HCT116 (cell line): ENCODE results near the gene FAM234A. TPM values are rescaled to one million over a fixed set of nuclear protein-coding genes. Genes with fewer than 3 reads are reported as not detected.

Experiments used
- ATAC-seq: fragments of 200-7000 bp; cut with Tn5 transposase; 2 replicates; pipeline ENCODE4 v1.9.1; 2020; ENCODE audit warnings: mild to moderate bottlenecking, moderate library complexity
- BruUV-seq: library from RNA; stranded (reverse); fragments of 400-500 nt; replicated peaks from 2 replicates; lab custom pipeline; 2021; lab: Mats Ljungman, UMichigan
- CTCF ChIA-PET: fragments of 300-600 bp; sonication (Branson Sonifier 250); formaldehyde crosslinking; loops from one replicate; lab custom pipeline; 2021; ENCODE audit warnings: antibody characterized with exemption; lab: Charles Lee
- POLR2A ChIA-PET: fragments of 300-600, 350-600 bp; sonication (Branson Sonifier 250); formaldehyde crosslinking; loops from one replicate; lab custom pipeline; 2021; ENCODE audit warnings: antibody characterized with exemption; lab: Charles Lee
- RAD21 ChIA-PET, 2 experiments: fragments of 300-600 bp; sonication (Branson Sonifier 250); formaldehyde crosslinking; loops; one replicate each; lab custom pipeline; 2023; ENCODE audit warnings: low total read pairs in 2 of 2; ENCODE audit not compliant: uncharacterized antibody in 2 of 2, unreplicated experiment in 2 of 2, low non-redundant PET in 1 of 2; lab: Charles Lee
- DNase-seq: peaks from one replicate; pipeline ENCODE4 v3.0.0-alpha.2; 2010; ENCODE audit warnings: low read depth, low spot score
- H2AFZ ChIP-seq: fragments of 200-600 bp; shearing (Covaris generic), sonication (generic); 2 replicates; pipeline ENCODE4 v1.6.1; 2017; ENCODE audit warnings: low read depth, mixed run types, mixed read lengths, antibody characterized with exemption, low read length; ENCODE audit not compliant: poor library complexity, severe bottlenecking
- H3K27ac ChIP-seq: 2 replicates; pipeline ENCODE4 v1.5.1; 2012; ENCODE audit warnings: low read depth, low read length
- H3K27me3 ChIP-seq: fragments of 200-600 bp; sonication (generic); 2 replicates; pipeline ENCODE4 v1.6.1; 2016; ENCODE audit warnings: mixed run types, low read length, mixed read lengths; ENCODE audit not compliant: insufficient read depth
- H3K36me3 ChIP-seq, 2 experiments: fragments of 200-500 bp in 1 of 2; fragments of 200-600 bp in 1 of 2; sonication (Bioruptor generic) in 1 of 2; sonication (generic) in 1 of 2; 2 replicates each; pipeline versions ENCODE4 v1.5.1 to v1.6.1; 2014 to 2016; ENCODE audit warnings: low read length in 2 of 2, inconsistent platforms in 1 of 2, mixed read lengths in 1 of 2, mixed run types in 1 of 2; ENCODE audit not compliant: insufficient read depth in 2 of 2, control insufficient read depth in 1 of 2
- H3K4me1 ChIP-seq, 2 experiments: fragments of 200-600 bp in 1 of 2; sonication (generic) in 1 of 2; 2 replicates each; pipeline versions ENCODE4 v1.5.1 to v1.6.1; 2012 to 2017; ENCODE audit warnings: low read length in 2 of 2, inconsistent platforms in 1 of 2, mild to moderate bottlenecking in 1 of 2, mixed read lengths in 1 of 2, mixed run types in 1 of 2, moderate library complexity in 1 of 2; ENCODE audit not compliant: insufficient read depth in 2 of 2, control insufficient read depth in 1 of 2
- H3K4me2 ChIP-seq: fragments of 200-600 bp; sonication (generic); 2 replicates; pipeline ENCODE4 v1.6.1; 2017; ENCODE audit warnings: mixed run types, low read length, mixed read lengths
- H3K4me3 ChIP-seq, 2 experiments: fragments of 200-600 bp in 1 of 2; sonication (generic) in 1 of 2; replicated peaks in 1 of 2; 2 replicates each; pipeline ENCODE4 v1.5.1; 2011 to 2016; ENCODE audit warnings: low read length in 2 of 2, control low read depth in 1 of 2, low read depth in 1 of 2, mild to moderate bottlenecking in 1 of 2, mixed read lengths in 1 of 2, mixed run types in 1 of 2
- H3K79me2 ChIP-seq: fragments of 200-600 bp; sonication (generic); 2 replicates; pipeline ENCODE4 v1.6.1; 2017; ENCODE audit warnings: mild to moderate bottlenecking, mixed run types, low read length, moderate library complexity, mixed read lengths; ENCODE audit not compliant: insufficient read depth
- H3K9ac ChIP-seq: fragments of 200-600 bp; sonication (generic); 2 replicates; pipeline ENCODE4 v1.6.1; 2016; ENCODE audit warnings: low read length, mixed read lengths
- H3K9me2 ChIP-seq: fragments of 200-600 bp; sonication (generic), shearing (Covaris generic); 2 replicates; pipeline ENCODE4 v1.6.1; 2017; ENCODE audit warnings: mixed run types, mild to moderate bottlenecking, moderate library complexity; ENCODE audit not compliant: insufficient read depth
- H3K9me3 ChIP-seq, 2 experiments: fragments of 200-500 bp in 1 of 2; fragments of 200-600 bp in 1 of 2; sonication (Bioruptor generic) in 1 of 2; sonication (generic) in 1 of 2; 2 replicates each; pipeline ENCODE4 v1.6.1; 2014 to 2017; ENCODE audit warnings: low read length in 2 of 2, mixed read lengths in 2 of 2, inconsistent platforms in 1 of 2, low read depth in 1 of 2, mild to moderate bottlenecking in 1 of 2, mixed run types in 1 of 2, moderate library complexity in 1 of 2; ENCODE audit not compliant: control insufficient read depth in 1 of 2, insufficient read depth in 1 of 2
- H4K20me1 ChIP-seq: fragments of 200-600 bp; sonication (generic), shearing (Covaris generic); 2 replicates; pipeline ENCODE4 v1.6.1; 2017; ENCODE audit warnings: mixed run types, mild to moderate bottlenecking, moderate library complexity; ENCODE audit not compliant: insufficient read depth
- CBX3 ChIP-seq: IDR thresholded peaks from 2 replicates; pipeline ENCODE4 v1.6.1; 2012; ENCODE audit warnings: low read depth
- ELF1 ChIP-seq: IDR thresholded peaks from 2 replicates; pipeline ENCODE4 v1.6.1; 2012; ENCODE audit warnings: low read depth, borderline replicate concordance
- EZH2phosphoT487 ChIP-seq: fragments of 200-600 bp; IDR thresholded peaks from 2 replicates; pipeline ENCODE4 v1.6.1; 2018; ENCODE audit warnings: antibody characterized with exemption, borderline replicate concordance
- FOSL1 ChIP-seq: IDR thresholded peaks from 2 replicates; pipeline ENCODE4 v1.6.1; 2012; ENCODE audit warnings: low read depth
- JUND ChIP-seq: IDR thresholded peaks from 2 replicates; pipeline ENCODE4 v1.6.1; 2012
- POLR2AphosphoS5 ChIP-seq: IDR thresholded peaks from 2 replicates; pipeline ENCODE4 v1.6.1; 2011; ENCODE audit warnings: mild to moderate bottlenecking, low read depth, low read length, moderate library complexity
- RAD21 ChIP-seq: IDR thresholded peaks from 2 replicates; pipeline ENCODE4 v1.6.1; 2012; ENCODE audit warnings: low read depth, mild to moderate bottlenecking
- SIN3A ChIP-seq: IDR thresholded peaks from 2 replicates; pipeline ENCODE4 v1.6.1; 2012; ENCODE audit warnings: low read depth
- SP1 ChIP-seq: IDR thresholded peaks from 2 replicates; pipeline ENCODE4 v1.6.1; 2012; ENCODE audit warnings: low read depth
- SRF ChIP-seq: IDR thresholded peaks from 2 replicates; pipeline ENCODE4 v1.6.1; 2012; ENCODE audit warnings: low read depth
- TCF7L2 ChIP-seq: IDR thresholded peaks from 2 replicates; pipeline ENCODE4 v1.7.0; 2011; ENCODE audit warnings: borderline replicate concordance, inconsistent platforms; ENCODE audit not compliant: insufficient read depth, insufficient read length; ENCODE audit errors: extremely low read depth
- YY1 ChIP-seq: IDR thresholded peaks from 2 replicates; pipeline ENCODE4 v1.6.1; 2011; ENCODE audit warnings: low read length, low read depth, moderate library complexity, mild to moderate bottlenecking; ENCODE audit not compliant: insufficient replicate concordance; ENCODE audit errors: extremely low read depth
- intact Hi-C: fragments of 100-400 bp; cut with micrococcal nuclease; formaldehyde crosslinking; loops from 2 replicates; pipeline ENCODE4 v1.10.0; 2022
- total RNA-seq: library from RNA; stranded (reverse); gene quantifications from one replicate; pipeline ENCODE4 v1.2.1, GENCODE V29; 2021; ENCODE audit not compliant: unreplicated experiment
- TF ChIP-seq, protein P1 (sequence below): IDR thresholded peaks from 2 replicates; pipeline ENCODE4 v1.6.1; 2012; ENCODE audit warnings: low read depth
- TF ChIP-seq, protein P2 (sequence below), 3 experiments: fragments of 200-600 bp in 1 of 3; sonication (generic) in 1 of 3; IDR thresholded peaks in 2 of 3; conservative IDR thresholded peaks in 1 of 3; 2 replicates each; pipeline ENCODE4 v1.5.1; 2012 to 2017; ENCODE audit warnings: low read depth in 2 of 3, low read length in 2 of 3, antibody characterized with exemption in 1 of 3, borderline replicate concordance in 1 of 3, control low read depth in 1 of 3, mild to moderate bottlenecking in 1 of 3, mixed read lengths in 1 of 3, mixed run types in 1 of 3, moderate library complexity in 1 of 3; ENCODE audit not compliant: insufficient read depth in 1 of 3
- TF ChIP-seq, protein P3 (sequence below): IDR thresholded peaks from 2 replicates; pipeline ENCODE4 v1.6.1; 2012

FAM234A gene
- total RNA-seq, 1 experiment from 2014 or later = 36.4 TPM

DNA sequence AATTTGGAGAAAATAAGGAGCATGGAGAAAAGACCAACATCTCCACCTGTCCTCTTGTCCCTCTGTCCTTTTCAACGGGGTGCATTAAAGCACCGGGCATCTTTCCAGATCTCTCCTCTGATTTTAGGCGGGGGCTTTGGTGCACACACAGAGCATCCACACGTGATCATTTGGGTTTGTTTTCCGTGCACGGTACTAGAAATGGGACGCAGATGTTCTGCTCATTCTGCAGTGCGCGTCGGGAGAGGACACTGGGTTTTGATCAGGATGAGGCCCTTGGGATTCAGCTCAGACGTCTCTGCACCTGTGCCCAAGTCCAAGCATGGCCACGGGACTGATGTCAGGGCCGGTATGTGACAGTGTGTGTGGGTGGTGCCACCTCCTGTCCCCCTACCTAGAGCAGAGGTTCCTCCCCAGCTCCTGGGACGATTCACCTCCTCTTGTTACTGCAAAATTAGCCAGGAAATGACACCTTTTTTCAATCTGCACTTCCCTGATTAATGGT, 80.2 kb downstream of the FAM234A start:
- DNase-seq (no peak), ATAC-seq (no peak)
- no peaks in the 10 kb centered on the region for H3K36me3 ChIP-seq
- no peaks in the 10 kb centered on the region for H3K4me1 ChIP-seq
- RAD21 ChIA-PET = no interaction called here
- no peak overlapping the region for H2AFZ ChIP-seq
- no peaks in the 10 kb centered on the region for H3K9me3 ChIP-seq
- H3K9me2 ChIP-seq = no peaks in the 10 kb centered on the region
- no peak for TF ChIP-seq ELF1
- TF ChIP-seq SRF = no peak
- no peak for TF ChIP-seq SIN3A
- no peak for TF ChIP-seq POLR2AphosphoS5
- no peak for TF ChIP-seq SP1
- TF ChIP-seq, protein P1, sequence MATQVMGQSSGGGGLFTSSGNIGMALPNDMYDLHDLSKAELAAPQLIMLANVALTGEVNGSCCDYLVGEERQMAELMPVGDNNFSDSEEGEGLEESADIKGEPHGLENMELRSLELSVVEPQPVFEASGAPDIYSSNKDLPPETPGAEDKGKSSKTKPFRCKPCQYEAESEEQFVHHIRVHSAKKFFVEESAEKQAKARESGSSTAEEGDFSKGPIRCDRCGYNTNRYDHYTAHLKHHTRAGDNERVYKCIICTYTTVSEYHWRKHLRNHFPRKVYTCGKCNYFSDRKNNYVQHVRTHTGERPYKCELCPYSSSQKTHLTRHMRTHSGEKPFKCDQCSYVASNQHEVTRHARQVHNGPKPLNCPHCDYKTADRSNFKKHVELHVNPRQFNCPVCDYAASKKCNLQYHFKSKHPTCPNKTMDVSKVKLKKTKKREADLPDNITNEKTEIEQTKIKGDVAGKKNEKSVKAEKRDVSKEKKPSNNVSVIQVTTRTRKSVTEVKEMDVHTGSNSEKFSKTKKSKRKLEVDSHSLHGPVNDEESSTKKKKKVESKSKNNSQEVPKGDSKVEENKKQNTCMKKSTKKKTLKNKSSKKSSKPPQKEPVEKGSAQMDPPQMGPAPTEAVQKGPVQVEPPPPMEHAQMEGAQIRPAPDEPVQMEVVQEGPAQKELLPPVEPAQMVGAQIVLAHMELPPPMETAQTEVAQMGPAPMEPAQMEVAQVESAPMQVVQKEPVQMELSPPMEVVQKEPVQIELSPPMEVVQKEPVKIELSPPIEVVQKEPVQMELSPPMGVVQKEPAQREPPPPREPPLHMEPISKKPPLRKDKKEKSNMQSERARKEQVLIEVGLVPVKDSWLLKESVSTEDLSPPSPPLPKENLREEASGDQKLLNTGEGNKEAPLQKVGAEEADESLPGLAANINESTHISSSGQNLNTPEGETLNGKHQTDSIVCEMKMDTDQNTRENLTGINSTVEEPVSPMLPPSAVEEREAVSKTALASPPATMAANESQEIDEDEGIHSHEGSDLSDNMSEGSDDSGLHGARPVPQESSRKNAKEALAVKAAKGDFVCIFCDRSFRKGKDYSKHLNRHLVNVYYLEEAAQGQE = no peak
- TF ChIP-seq FOSL1 = no peak
- no peak for TF ChIP-seq YY1
- no peak for TF ChIP-seq CBX3
- no peak for TF ChIP-seq RAD21
- no peak for TF ChIP-seq TCF7L2
- TF ChIP-seq JUND = no peak
- TF ChIP-seq, protein P2, sequence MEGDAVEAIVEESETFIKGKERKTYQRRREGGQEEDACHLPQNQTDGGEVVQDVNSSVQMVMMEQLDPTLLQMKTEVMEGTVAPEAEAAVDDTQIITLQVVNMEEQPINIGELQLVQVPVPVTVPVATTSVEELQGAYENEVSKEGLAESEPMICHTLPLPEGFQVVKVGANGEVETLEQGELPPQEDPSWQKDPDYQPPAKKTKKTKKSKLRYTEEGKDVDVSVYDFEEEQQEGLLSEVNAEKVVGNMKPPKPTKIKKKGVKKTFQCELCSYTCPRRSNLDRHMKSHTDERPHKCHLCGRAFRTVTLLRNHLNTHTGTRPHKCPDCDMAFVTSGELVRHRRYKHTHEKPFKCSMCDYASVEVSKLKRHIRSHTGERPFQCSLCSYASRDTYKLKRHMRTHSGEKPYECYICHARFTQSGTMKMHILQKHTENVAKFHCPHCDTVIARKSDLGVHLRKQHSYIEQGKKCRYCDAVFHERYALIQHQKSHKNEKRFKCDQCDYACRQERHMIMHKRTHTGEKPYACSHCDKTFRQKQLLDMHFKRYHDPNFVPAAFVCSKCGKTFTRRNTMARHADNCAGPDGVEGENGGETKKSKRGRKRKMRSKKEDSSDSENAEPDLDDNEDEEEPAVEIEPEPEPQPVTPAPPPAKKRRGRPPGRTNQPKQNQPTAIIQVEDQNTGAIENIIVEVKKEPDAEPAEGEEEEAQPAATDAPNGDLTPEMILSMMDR (IDR thresholded peaks at IDR 0.05 in 2 of 3, conservative IDR thresholded peaks at IDR 0.05 in 1 of 3; ENCODE audit: borderline replicate concordance in 1 of 3, insufficient read depth in 1 of 3, low read depth in 2 of 3, low read length in 2 of 3) = no peak
- TF ChIP-seq, protein P3, sequence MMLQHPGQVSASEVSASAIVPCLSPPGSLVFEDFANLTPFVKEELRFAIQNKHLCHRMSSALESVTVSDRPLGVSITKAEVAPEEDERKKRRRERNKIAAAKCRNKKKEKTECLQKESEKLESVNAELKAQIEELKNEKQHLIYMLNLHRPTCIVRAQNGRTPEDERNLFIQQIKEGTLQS = no peak
- no peak for TF ChIP-seq EZH2phosphoT487
- H4K20me1 ChIP-seq = no peaks in the 10 kb centered on the region
- no peak overlapping the region for H3K4me3 ChIP-seq
- BruUV-seq = no TSS peak
- H3K79me2 ChIP-seq = peaks cover 23% of the 10 kb centered on the region
- H3K4me2 ChIP-seq = no peak overlapping the region
- CTCF ChIA-PET = no interaction called here
- no peak overlapping the region for H3K27ac ChIP-seq
- H3K9ac ChIP-seq = no peak overlapping the region
- POLR2A ChIA-PET = no interaction called here
- intact Hi-C loops = no loop called here
- no peaks in the 10 kb centered on the region for H3K27me3 ChIP-seq
